Measurements from ENCODE around the gene PDZD4. TPM values are rescaled to one million over a fixed set of nuclear protein-coding genes. Genes with fewer than 3 reads are reported as not detected.

Gene PDZD4
- total and polyA plus RNA-seq, 2 of the 4 experiments (the other 2 are of a cell fraction) = under 0.01 to 0.38 TPM

GRCh38 chrX:153793291-153793690 is 37.1 kb downstream of the PDZD4 start:
- dilution Hi-C loops (cut with HindIII; ENCODE audit: low sequenced_read_pairs, unreplicated experiment) (no loop called here), intact Hi-C loops (cut with micrococcal nuclease) (loop anchor here (5.0 kb wide), 1 partner anchor 134 kb away; the partner anchor contains the start of gene ARHGAP4), in situ Hi-C loops (cut with MboI; ENCODE audit: low sequenced_read_pairs) (no loop called here)
- peak overlapping the region; percentile 95 for H3K9ac ChIP-seq (ENCODE audit: low read depth, low read length)
- H4K5ac ChIP-seq (ENCODE audit: low read depth, low read length) = peak overlapping the region; percentile 3
- H4K91ac ChIP-seq (ENCODE audit: insufficient read depth, low read depth, low read length) = peak overlapping the region; percentile 77
- no peak overlapping the region for H2BK20ac ChIP-seq (ENCODE audit: low read depth, low read length)
- peak overlapping the region; percentile 78 to 83; a peak in 3 of 4 replicates for H4K8ac ChIP-seq (ENCODE audit: low read depth in 2 of 2, low read length in 2 of 2)
- no CpG with 5 or more reads among the region's 7 CpGs for WGBS, 2 experiments (ENCODE audit: extremely low coverage in 2 of 2, insufficient read length in 1 of 2)
- 0 out of 2 replicates have a peak, but pooled peaks cover 6% of the 10 kb centered on the region for H4K20me1 ChIP-seq (ENCODE audit: insufficient read depth, low read length)
- ATAC-seq (ENCODE audit: low read depth) = no peak
- peak overlapping the region; percentile 94 for H3K4me3 ChIP-seq (ENCODE audit: insufficient read depth, low read depth, low read length)
- no peak overlapping the region for H2AFZ ChIP-seq (replicated peaks; ENCODE audit: low read length, poor library complexity)
- H3K9me1 ChIP-seq (ENCODE audit: insufficient read depth, low read length) = peaks cover 6% of the 10 kb centered on the region; the same call in 1 of the 2 replicates
- ChIA-PET CTCF (no interaction called here), POLR2A (ENCODE audit: unreplicated experiment) (interaction anchor here (1.1 kb wide), 1 partner anchor 135 kb away, joined by 3 read pairs; no protein-coding TSS in a partner anchor)
- peak overlapping the region; percentile 68; the same call in 1 of the 2 replicates for H3K23ac ChIP-seq (ENCODE audit: low read depth, low read length)
- no peaks in the 10 kb centered on the region; the same call in 1 of the 2 replicates for H3K9me3 ChIP-seq (ENCODE audit: control insufficient read depth, insufficient read depth, low read length)
- H2BK5ac ChIP-seq (ENCODE audit: low read depth, low read length, poor library complexity, severe bottlenecking) = peak overlapping the region; percentile 46
- BruUV-seq (replicated peaks) = no TSS peak
- H3K79me1 ChIP-seq (ENCODE audit: low read depth in 1 of 2, low read length in 2 of 2) = peaks cover 4 to 41% of the 10 kb centered on the region in 2 experiments
- no peak overlapping the region; the same call in 2 of the 3 replicates for H2BK15ac ChIP-seq (ENCODE audit: low read depth, low read length)
- no peaks in the 10 kb centered on the region for H3K27me3 ChIP-seq (ENCODE audit: control insufficient read depth, insufficient read depth, low read length)
- H2BK120ac ChIP-seq (ENCODE audit: low read depth, low read length) = no peak overlapping the region
- no peak for DNase-seq
- H3K18ac ChIP-seq (ENCODE audit: low read depth, low read length) = no peak overlapping the region
- peak overlapping the region; percentile 43 for H2AK9ac ChIP-seq (replicated peaks; ENCODE audit: low read depth, low read length, poor library complexity)
- H3K4me1 ChIP-seq (ENCODE audit: control insufficient read depth, insufficient read depth, low read length) = peaks cover 4% of the 10 kb centered on the region; the same call in 1 of the 2 replicates
- no peak overlapping the region for H3K56ac ChIP-seq (ENCODE audit: extremely low read depth, insufficient read depth, low read length)
- H3K4ac ChIP-seq (ENCODE audit: low read depth, low read length) = peak overlapping the region; percentile 58
- H3K27ac ChIP-seq (ENCODE audit: insufficient read depth, low read length) = peak overlapping the region; percentile 89
- peak overlapping the region; percentile 84 for H3K14ac ChIP-seq (replicated peaks; ENCODE audit: low read depth, low read length)
- H2AK5ac ChIP-seq (ENCODE audit: low read depth, low read length) = peak overlapping the region; percentile 82
- TF ChIP-seq BHLHE40 (IDR thresholded peaks at IDR 0.05; ENCODE audit: low read depth, low read length) (no peak), SMC3 (IDR thresholded peaks at IDR 0.05; ENCODE audit: low read depth, low read length) (no peak), MAZ (IDR thresholded peaks at IDR 0.05; ENCODE audit: borderline replicate concordance, low read depth, low read length) (no peak), RAD21 (IDR thresholded peaks at IDR 0.05; ENCODE audit: low read length) (no peak), CTCF (conservative IDR thresholded peaks at IDR 0.05; ENCODE audit: low read depth, low read length) (no peak)
- H3K4me2 ChIP-seq (ENCODE audit: low read depth, low read length) = peak overlapping the region; percentile 75
- H3K36me3 ChIP-seq (ENCODE audit: control insufficient read depth, insufficient read depth, low read length) = peaks cover 18% of the 10 kb centered on the region

Measured in IMR-90 (cell line).